IPS-15b (cell line): ENCODE results near the gene MCOLN2.

Source experiments
- H3K27me3 ChIP-seq: one replicate; pipeline ENCODE4 v1.6.1; 2013; ENCODE audit warnings: low read length; ENCODE audit not compliant: control insufficient read depth, insufficient read depth
- H3K36me3 ChIP-seq: one replicate; pipeline ENCODE4 v1.6.1; 2013; ENCODE audit warnings: low read length; ENCODE audit not compliant: control insufficient read depth, insufficient read depth
- H3K4me1 ChIP-seq: one replicate; pipeline ENCODE4 v1.6.1; 2013; ENCODE audit warnings: mild to moderate bottlenecking, low read length; ENCODE audit not compliant: control insufficient read depth, insufficient read depth
- H3K4me3 ChIP-seq: one replicate; pipeline ENCODE4 v1.5.1; 2013; ENCODE audit warnings: low read depth, low read length
- H3K9ac ChIP-seq: one replicate; pipeline ENCODE4 v1.6.1; 2013; ENCODE audit warnings: low read depth, mild to moderate bottlenecking, low read length
- H3K9me3 ChIP-seq: one replicate; pipeline ENCODE4 v1.6.1; 2013; ENCODE audit warnings: mild to moderate bottlenecking, low read length; ENCODE audit not compliant: control insufficient read depth, insufficient read depth

The MCOLN2 gene

DNA sequence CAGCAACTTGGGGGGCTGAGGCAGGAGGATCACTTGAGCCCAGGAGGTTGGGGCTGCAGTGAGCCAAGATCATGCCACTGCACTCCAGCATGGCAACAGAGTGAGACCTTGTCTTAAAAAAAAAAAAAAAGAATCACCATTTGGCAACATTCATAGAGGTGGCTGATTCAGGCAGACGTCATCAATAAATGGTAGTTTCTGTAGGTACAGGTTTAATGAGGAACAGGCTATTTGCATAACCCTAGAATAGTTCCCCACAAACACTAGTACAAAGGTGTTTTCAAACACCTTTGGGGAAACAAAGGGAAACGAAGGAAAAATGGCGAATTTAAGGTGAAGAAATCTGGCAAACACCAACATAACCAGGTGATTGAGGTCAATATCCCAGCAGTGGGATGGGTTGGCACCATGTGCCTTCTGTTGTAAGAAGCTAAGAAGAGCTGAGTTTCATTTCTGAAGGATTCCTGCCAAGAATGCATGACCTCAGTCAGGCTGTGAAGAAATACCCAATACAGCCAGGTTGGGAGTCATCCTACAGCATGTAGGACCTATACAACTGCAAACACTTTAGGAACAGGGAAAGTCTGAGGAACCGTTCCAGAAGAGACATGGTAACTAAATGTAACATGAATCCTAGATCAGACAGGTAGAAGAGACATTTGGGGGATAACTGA, 109.5 kb downstream of the MCOLN2 start:
- Histone ChIP-seq H3K9ac (no peak overlapping the region), H3K4me1 (no peaks in the 10 kb centered on the region)

DNA sequence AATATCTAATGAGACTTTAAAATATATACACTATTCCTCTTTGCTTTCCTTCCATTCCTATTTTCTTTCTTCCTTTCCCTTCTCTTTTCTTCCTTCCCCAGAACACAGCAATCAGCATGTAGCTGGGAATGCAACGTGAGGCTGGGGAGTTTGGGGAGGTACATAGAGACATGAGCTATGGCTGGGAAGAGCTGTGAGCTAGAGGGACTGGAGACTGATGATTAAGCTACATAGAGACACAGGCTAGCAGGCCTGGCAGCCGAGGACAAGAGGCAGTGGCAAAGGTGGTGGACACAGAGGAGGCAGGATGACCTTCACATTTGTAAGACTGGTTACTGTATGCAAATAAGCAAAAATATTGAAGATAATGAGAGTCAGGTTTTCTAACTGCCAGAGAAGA, 111.4 kb downstream of the MCOLN2 start:
- H3K9ac ChIP-seq: no peak overlapping the region
- no peaks in the 10 kb centered on the region for H3K27me3 ChIP-seq
- H3K4me3 ChIP-seq: no peak overlapping the region
- H3K4me1 ChIP-seq: no peaks in the 10 kb centered on the region
- H3K9me3 ChIP-seq: no peaks in the 10 kb centered on the region
- H3K36me3 ChIP-seq: no peaks in the 10 kb centered on the region

More for the DNA sequence above, 109.5 kb downstream of the MCOLN2 start:
- H3K4me3 ChIP-seq: no peak overlapping the region
- H3K27me3 ChIP-seq: peaks cover 7% of the 10 kb centered on the region
- no peaks in the 10 kb centered on the region for H3K9me3 ChIP-seq
- no peaks in the 10 kb centered on the region for H3K36me3 ChIP-seq

DNA sequence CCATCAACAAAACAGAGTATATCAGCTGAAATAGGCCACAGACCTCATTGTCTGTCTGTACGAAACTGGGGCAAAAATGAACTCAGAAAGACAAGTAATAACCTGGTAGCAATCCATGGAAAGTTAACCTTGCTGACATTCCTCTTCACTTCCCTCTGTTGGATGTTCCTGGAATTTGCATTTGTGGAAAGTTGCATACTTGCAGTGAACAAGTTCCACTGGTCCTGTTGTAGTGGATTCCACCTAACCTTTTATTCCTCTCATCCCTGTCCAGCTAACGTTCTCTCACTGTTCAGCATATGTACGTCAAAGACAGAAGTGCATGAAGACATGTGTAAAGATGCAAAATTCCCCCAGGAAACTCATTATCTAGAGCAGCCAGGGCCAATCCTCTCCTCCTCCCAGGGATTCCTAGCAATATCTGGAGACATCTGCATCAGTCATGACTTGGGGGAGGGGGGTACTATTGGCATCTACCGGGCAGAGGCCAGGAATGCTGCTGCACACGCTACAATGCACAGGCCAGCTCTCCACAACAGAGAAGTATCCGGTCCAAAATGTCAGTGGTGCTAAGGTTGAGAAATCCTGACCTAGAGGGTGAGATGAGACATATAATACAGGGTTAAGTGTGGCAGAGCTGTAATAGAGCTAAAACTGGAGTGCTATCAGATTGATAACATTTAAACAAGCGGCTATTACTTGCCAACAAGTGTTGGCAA, 112.1 kb downstream of the MCOLN2 start:
- H3K9me3 ChIP-seq: no peaks in the 10 kb centered on the region
- no peak overlapping the region for H3K4me3 ChIP-seq
- no peaks in the 10 kb centered on the region for H3K36me3 ChIP-seq
- no peaks in the 10 kb centered on the region for H3K27me3 ChIP-seq
- H3K9ac ChIP-seq: no peak overlapping the region
- no peaks in the 10 kb centered on the region for H3K4me1 ChIP-seq

DNA sequence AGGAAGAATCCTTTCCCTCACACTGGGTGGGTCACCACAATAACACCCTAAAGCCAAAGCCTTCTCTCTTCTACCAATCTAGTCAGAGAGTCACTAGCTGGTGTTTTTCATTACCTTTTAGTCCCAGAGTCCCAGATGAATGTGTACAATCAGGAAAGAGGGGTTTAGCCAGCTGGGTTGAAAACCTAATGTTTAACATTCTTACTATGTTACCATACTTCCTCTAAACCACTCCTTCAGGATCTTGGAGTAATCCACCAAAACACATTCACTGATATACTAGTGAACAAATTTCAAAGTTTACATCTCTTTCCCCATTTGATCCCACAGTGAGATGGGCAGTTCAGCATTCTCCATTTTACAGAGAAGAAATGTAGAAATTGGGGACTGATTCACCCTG, 113.6 kb downstream of the MCOLN2 start:
- H3K36me3 ChIP-seq: no peaks in the 10 kb centered on the region
- H3K27me3 ChIP-seq: no peaks in the 10 kb centered on the region
- no peaks in the 10 kb centered on the region for H3K4me1 ChIP-seq
- H3K9ac ChIP-seq: no peak overlapping the region
- H3K4me3 ChIP-seq: no peak overlapping the region
- H3K9me3 ChIP-seq: no peaks in the 10 kb centered on the region

DNA sequence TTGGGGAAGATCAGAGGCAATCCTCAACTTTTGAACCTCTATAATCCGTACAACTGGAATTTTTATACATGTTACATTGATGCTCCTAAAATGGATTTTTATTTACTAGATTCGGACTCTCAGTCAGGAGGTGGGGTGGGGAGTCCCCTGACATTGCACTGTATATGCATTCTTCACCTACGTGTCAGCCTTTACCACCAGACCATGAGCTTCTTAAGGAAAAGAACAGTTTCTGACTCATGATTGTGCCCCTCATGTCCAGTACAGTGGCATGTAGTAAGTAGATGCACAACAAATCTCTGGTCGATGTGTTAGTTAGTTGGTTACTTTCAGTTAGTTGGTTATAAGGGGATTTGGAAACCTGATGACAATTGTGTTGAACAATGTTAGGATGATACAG, 119.3 kb downstream of the MCOLN2 start:
- Histone ChIP-seq H3K4me1 (no peaks in the 10 kb centered on the region), H3K9me3 (no peaks in the 10 kb centered on the region), H3K36me3 (no peaks in the 10 kb centered on the region), H3K27me3 (no peaks in the 10 kb centered on the region), H3K9ac (no peak overlapping the region), H3K4me3 (no peak overlapping the region)

DNA sequence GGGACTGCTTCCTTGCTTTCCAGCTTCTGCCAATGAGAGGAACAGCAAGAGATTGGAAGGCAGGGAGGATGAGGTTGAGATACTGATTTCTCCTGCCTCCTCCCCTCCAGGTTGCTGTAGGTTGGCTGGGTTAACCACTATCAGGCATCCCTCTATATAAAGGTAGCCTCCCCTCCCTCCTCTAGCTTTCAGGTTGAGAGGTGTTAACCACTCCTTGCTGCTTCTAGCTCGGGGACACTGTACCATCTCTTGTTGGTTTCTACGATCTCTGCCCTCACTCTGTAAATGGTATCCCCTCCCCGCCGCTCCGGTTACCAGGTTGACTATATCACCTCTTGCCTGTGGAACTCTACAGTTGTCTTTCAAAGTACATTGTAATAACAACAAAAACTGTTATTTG, 120.6 kb downstream of the MCOLN2 start:
- no peaks in the 10 kb centered on the region for H3K4me1 ChIP-seq
- no peaks in the 10 kb centered on the region for H3K36me3 ChIP-seq
- no peak overlapping the region for H3K4me3 ChIP-seq
- no peaks in the 10 kb centered on the region for H3K9me3 ChIP-seq
- H3K9ac ChIP-seq: no peak overlapping the region
- no peaks in the 10 kb centered on the region for H3K27me3 ChIP-seq
